Activated B cell treated with CpG ODN at 0.5 μM for 24 hours (primary cell): Measurements from ENCODE around the gene CD4. TPM values are rescaled to one million over a fixed set of nuclear protein-coding genes. Genes with fewer than 3 reads are reported as not detected.

Source experiments
- ATAC-seq: fragments of 200-7000 bp; cut with Tn5 transposase; one replicate; pipeline ENCODE4 v1.10.0; 2021; ENCODE audit warnings: low read depth, mild to moderate bottlenecking, moderate library complexity
- CTCF ChIA-PET: fragments of 350-600 bp; sonication (Branson Sonifier 250); formaldehyde crosslinking; loops from one replicate; lab custom pipeline; 2021; ENCODE audit warnings: antibody characterized with exemption; lab: Charles Lee
- POLR2A ChIA-PET: fragments of 350-600 bp; sonication (Branson Sonifier 250); formaldehyde crosslinking; loops from one replicate; lab custom pipeline; 2021; ENCODE audit warnings: antibody characterized with exemption; lab: Charles Lee
- DNase-seq: peaks from one replicate; pipeline ENCODE4 v3.0.0; 2022
- H3K27ac Mint-ChIP-seq: one replicate; pipeline ENCODE4 v1.8.0; 2020; ENCODE audit warnings: mixed read lengths
- H3K27me3 Mint-ChIP-seq: one replicate; pipeline ENCODE4 v1.8.0; 2021; ENCODE audit warnings: mixed read lengths
- H3K36me3 Mint-ChIP-seq: one replicate; pipeline ENCODE4 v1.8.0; 2021; ENCODE audit warnings: low read depth, mixed read lengths
- H3K4me1 Mint-ChIP-seq: one replicate; pipeline ENCODE4 v1.8.0; 2021; ENCODE audit warnings: mixed read lengths
- H3K4me3 Mint-ChIP-seq: one replicate; pipeline ENCODE4 v1.8.0; 2020; ENCODE audit warnings: mild to moderate bottlenecking, mixed read lengths
- H3K9me3 Mint-ChIP-seq: one replicate; pipeline ENCODE4 v1.8.0; 2020; ENCODE audit warnings: mixed read lengths
- CTCF ChIP-seq: fragments of 200-600 bp; IDR thresholded peaks from one replicate; pipeline ENCODE4 v1.8.0; 2022; ENCODE audit warnings: antibody characterized with exemption, mild to moderate bottlenecking
- intact Hi-C: fragments of 100-400 bp; cut with micrococcal nuclease; formaldehyde crosslinking; loops from one replicate; pipeline ENCODE4 v1.15.1; 2024
- total RNA-seq: library from RNA; stranded (reverse); gene quantifications from 2 replicates; pipeline ENCODE4 v1.2.3, GENCODE V29; 2022

Gene CD4
- total RNA-seq, 1 donor from 2014 or later, result 0.22 TPM

DNA sequence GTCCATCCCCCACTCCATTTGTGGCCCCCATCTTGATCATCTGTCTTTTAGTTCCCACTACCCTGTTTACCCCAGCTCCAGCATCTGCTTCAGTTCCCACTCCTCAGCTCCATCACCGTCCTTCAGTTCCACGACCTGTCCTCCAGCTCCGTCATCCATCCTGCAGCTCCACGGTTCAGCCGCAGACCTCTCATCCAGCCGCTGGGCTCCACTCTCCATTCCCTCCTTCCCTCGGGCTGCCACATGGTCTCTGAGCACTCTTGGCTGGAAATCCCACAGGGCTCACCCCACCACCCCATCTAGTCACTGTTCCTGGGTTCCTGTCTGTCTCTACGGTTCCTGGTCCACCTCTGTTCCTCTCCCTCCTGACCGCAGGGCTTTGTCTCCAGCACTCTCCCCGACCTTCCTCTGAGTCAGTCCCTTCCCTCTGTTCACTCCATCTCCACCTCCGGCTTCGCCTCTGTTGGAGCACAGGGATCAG, 35.6 kb downstream of the CD4 start:
- no peak overlapping the region for H3K4me3 Mint-ChIP-seq
- H3K9me3 Mint-ChIP-seq, result no peaks in the 10 kb centered on the region
- TF ChIP-seq CTCF, result no peak
- DNase-seq (no peak), ATAC-seq (no peak)
- intact Hi-C loops, result loop anchor here (1.0 to 5.0 kb wide), 6 partner anchors 46 to 270 kb away; partner anchors contain the start of genes MLF2 and ZNF384
- peaks cover 32% of the 10 kb centered on the region for H3K4me1 Mint-ChIP-seq
- H3K27ac Mint-ChIP-seq, result no peak overlapping the region
- CTCF ChIA-PET, result interaction anchor here (1.1 to 2.7 kb wide), 3 partner anchors 9 to 72 kb away, joined by 3 to 15 read pairs (median 5); partner anchors contain the start of gene MLF2
- H3K36me3 Mint-ChIP-seq, result no peaks in the 10 kb centered on the region
- peaks cover 70% of the 10 kb centered on the region for H3K27me3 Mint-ChIP-seq
- POLR2A ChIA-PET, result interaction anchor here (0.6 to 0.9 kb wide), 3 partner anchors 102 to 157 kb away, joined by 3 to 5 read pairs (median 4); no protein-coding TSS in a partner anchor

DNA sequence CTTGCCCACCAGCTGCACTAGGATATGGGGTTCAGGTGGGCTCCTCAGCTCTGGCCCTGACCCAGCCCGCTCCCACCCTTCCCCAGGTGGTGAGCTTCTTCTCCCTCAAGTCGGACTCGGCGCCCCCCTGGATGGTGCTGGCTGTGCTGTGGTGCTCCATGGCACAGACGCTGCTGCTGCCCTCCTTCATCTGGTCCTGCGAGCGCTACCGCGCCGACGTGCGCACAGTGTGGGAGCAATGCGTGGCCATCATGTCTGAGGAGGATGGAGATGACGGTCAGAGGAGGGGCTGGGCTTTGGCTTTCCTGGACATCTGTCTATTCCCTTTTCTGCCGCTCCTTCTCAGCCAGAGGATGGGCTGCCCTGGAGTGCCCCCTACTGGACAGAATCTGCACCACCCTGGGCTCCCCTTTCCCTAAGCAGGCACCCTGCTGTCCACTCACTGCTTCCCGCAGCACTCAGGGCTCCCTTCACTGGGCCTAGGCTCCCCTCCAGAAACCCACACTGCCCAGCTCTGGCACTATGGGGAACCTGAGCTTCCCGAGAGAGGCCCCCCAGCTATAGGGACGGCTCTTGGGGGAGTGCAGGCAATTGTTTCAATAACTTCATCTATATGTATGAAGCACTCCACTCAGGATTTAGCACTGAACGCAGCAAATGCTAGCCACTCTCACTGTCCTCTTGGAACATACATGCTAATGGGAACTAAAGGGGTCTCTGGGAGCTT, 36.2 kb downstream of the CD4 start:
- peak; percentile 47 for TF ChIP-seq CTCF
- Mint-ChIP-seq H3K27me3 (peaks cover 73% of the 10 kb centered on the region), H3K4me3 (no peak overlapping the region), H3K4me1 (peaks cover 32% of the 10 kb centered on the region), H3K36me3 (no peaks in the 10 kb centered on the region), H3K27ac (no peak overlapping the region), H3K9me3 (no peaks in the 10 kb centered on the region)
- ChIA-PET CTCF (interaction anchor here (0.5 to 2.7 kb wide), 3 partner anchors 59 to 313 kb away, joined by 3 to 15 read pairs (median 4); partner anchors contain the start of gene MLF2), POLR2A (interaction anchor here (0.6 to 0.9 kb wide), 2 partner anchors 102 to 158 kb away, joined by 3 to 4 read pairs; no protein-coding TSS in a partner anchor)
- peak; percentile 62 for ATAC-seq
- peak; percentile 69 for DNase-seq
- intact Hi-C loops, result loop anchor here (1.0 to 5.0 kb wide), 6 partner anchors 46 to 271 kb away; partner anchors contain the start of genes MLF2 and ZNF384

GRCh38 chr12:6826125-6826733, 36.9 kb downstream of the CD4 start:
- POLR2A ChIA-PET, result no interaction called here
- no peak for TF ChIP-seq CTCF
- DNase-seq (no peak), ATAC-seq (no peak)
- Mint-ChIP-seq H3K27me3 (peaks cover 73% of the 10 kb centered on the region), H3K4me3 (no peak overlapping the region), H3K27ac (no peak overlapping the region), H3K36me3 (no peaks in the 10 kb centered on the region), H3K9me3 (no peaks in the 10 kb centered on the region), H3K4me1 (peaks cover 27% of the 10 kb centered on the region)
- CTCF ChIA-PET, result interaction anchor here (1.0 to 2.7 kb wide), 3 partner anchors 11 to 73 kb away, joined by 3 to 15 read pairs (median 4); partner anchors contain the start of gene MLF2
- intact Hi-C loops, result loop anchor here (5.0 kb wide), 1 partner anchor 139 kb away; the partner anchor contains the start of gene ZNF384

DNA sequence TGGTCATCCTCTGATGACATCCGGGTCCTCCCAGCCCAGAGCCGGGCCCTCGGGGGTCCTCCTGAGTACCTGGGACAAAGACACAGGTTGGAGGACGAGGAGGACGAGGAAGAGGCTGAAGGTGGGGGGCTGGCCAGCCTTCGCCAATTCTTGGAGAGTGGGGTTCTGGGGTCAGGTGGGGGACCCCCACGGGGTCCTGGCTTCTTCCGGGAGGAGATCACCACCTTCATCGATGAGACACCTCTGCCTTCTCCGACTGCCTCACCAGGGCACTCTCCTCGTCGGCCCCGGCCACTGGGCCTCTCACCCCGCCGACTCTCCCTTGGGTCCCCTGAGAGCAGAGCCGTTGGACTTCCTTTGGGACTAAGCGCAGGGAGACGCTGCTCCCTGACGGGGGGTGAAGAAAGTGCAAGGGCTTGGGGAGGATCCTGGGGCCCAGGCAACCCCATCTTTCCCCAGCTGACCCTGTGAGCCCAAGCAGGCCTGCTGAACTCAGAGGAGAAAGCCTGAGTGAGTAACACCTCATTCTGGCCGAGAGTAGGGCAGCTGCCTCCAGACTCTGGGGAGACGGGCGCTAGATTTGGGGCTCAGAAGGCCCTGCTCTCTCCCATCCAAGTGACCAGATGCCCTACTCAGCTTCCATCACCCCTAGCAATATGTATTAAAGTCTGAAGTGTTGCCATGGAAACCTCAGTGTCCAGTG, 37.6 kb downstream of the CD4 start:
- no peak for DNase-seq
- peaks cover 22% of the 10 kb centered on the region for H3K4me1 Mint-ChIP-seq
- intact Hi-C loops, result loop anchor here (5.0 kb wide), 1 partner anchor 140 kb away; the partner anchor contains the start of gene ZNF384
- no peaks in the 10 kb centered on the region for H3K36me3 Mint-ChIP-seq
- no peak overlapping the region for H3K27ac Mint-ChIP-seq
- no peak for TF ChIP-seq CTCF
- H3K27me3 Mint-ChIP-seq, result peaks cover 74% of the 10 kb centered on the region
- H3K9me3 Mint-ChIP-seq, result no peaks in the 10 kb centered on the region
- ChIA-PET CTCF (interaction anchor here (1.2 to 1.5 kb wide), 2 partner anchors 10 to 73 kb away, joined by 3 to 5 read pairs; partner anchors contain the start of gene MLF2), POLR2A (no interaction called here)
- no peak for ATAC-seq
- peak overlapping the region; percentile 59 for H3K4me3 Mint-ChIP-seq
